PC-3 (cell line): Measurements from ENCODE around the gene ATF7IP. TPM values are rescaled to one million over a fixed set of nuclear protein-coding genes. Genes with fewer than 3 reads are reported as not detected.
"Not testable (repeated sequence)": the region's sequence is repeated elsewhere in the genome, so short reads cannot be mapped to it uniquely, and the experiment has no call there.

ENCODE experiments used
- ATAC-seq: fragments of 200-7000 bp; cut with Tn5 transposase; 2 replicates; pipeline ENCODE4 v1.9.1; 2020; ENCODE audit warnings: mild to moderate bottlenecking, moderate library complexity
- BruUV-seq: library from RNA; stranded (reverse); fragments of 400-500 nt; replicated peaks from 2 replicates; lab custom pipeline; 2021; lab: Mats Ljungman, UMichigan
- CTCF ChIA-PET: fragments of 300-600 bp; sonication (Branson Sonifier 250); formaldehyde crosslinking; loops from one replicate; lab custom pipeline; 2022; ENCODE audit warnings: antibody characterized with exemption; lab: Charles Lee
- POLR2A ChIA-PET: fragments of 300-600 bp; sonication (Branson Sonifier 250); formaldehyde crosslinking; loops from one replicate; lab custom pipeline; 2022; ENCODE audit warnings: antibody characterized with exemption; ENCODE audit not compliant: unreplicated experiment; lab: Charles Lee
- DNase-seq: peaks from one replicate; pipeline ENCODE4 v3.0.0-alpha.2; 2015
- H2AFZ ChIP-seq: fragments of 300-600 bp; sonication (generic); 2 replicates; pipeline ENCODE4 v1.6.0; 2016; ENCODE audit warnings: antibody characterized with exemption, low read length
- H3F3A ChIP-seq: fragments of 300-600 bp; sonication (generic); one replicate; pipeline ENCODE4 v1.6.0; 2017; ENCODE audit warnings: antibody characterized with exemption, low read length, control low read depth, mild to moderate bottlenecking; ENCODE audit not compliant: unreplicated experiment
- H3K27ac ChIP-seq: fragments of 300-600 bp; sonication (generic); 2 replicates; pipeline ENCODE4 v1.5.1; 2016; ENCODE audit warnings: mild to moderate bottlenecking, low read length
- H3K27me3 ChIP-seq: fragments of 300-600 bp; sonication (generic); 2 replicates; pipeline ENCODE4 v1.6.1; 2016; ENCODE audit warnings: low read length, mixed read lengths
- H3K36me3 ChIP-seq: fragments of 300-600 bp; sonication (generic); 2 replicates; pipeline ENCODE4 v1.6.1; 2016; ENCODE audit warnings: low read depth, mixed run types, low read length, mixed read lengths
- H3K4me1 ChIP-seq: fragments of 300-600 bp; sonication (generic); 2 replicates; pipeline ENCODE4 v1.5.1; 2016; ENCODE audit warnings: low read length; ENCODE audit not compliant: insufficient read depth
- H3K4me2 ChIP-seq: fragments of 300-600 bp; sonication (generic); 2 replicates; pipeline ENCODE4 v1.6.0; 2016; ENCODE audit warnings: low read length
- H3K4me3 ChIP-seq: fragments of 300-600 bp; sonication (generic); 2 replicates; pipeline ENCODE4 v1.5.1; 2016; ENCODE audit warnings: mild to moderate bottlenecking, low read length, mixed read lengths
- H3K79me2 ChIP-seq: fragments of 300-600 bp; sonication (generic); 2 replicates; pipeline ENCODE4 v1.6.1; 2017; ENCODE audit warnings: low read length, mixed read lengths
- H3K9ac ChIP-seq: fragments of 300-600 bp; sonication (generic); 2 replicates; pipeline ENCODE4 v1.6.0; 2016; ENCODE audit warnings: mild to moderate bottlenecking, low read length
- H3K9me2 ChIP-seq: fragments of 300-600 bp; sonication (generic); replicated peaks from 2 replicates; pipeline ENCODE4 v1.6.1; 2016; ENCODE audit warnings: mixed run types, low read length, mixed read lengths
- H3K9me3 ChIP-seq: fragments of 300-600 bp; sonication (generic); 2 replicates; pipeline ENCODE4 v1.6.1; 2016; ENCODE audit warnings: low read length, mixed read lengths
- H4K20me1 ChIP-seq: fragments of 300-600 bp; sonication (generic); 2 replicates; pipeline ENCODE4 v1.6.1; 2016; ENCODE audit warnings: low read length, mixed read lengths
- CTCF ChIP-seq: fragments of 300-600 bp; sonication (generic); conservative IDR thresholded peaks from 2 replicates; pipeline ENCODE4 v1.5.1; 2017; ENCODE audit warnings: antibody characterized with exemption, low read depth, mild to moderate bottlenecking, low read length
- EZH2 ChIP-seq: fragments of 300-600 bp; sonication (generic); IDR thresholded peaks from one replicate; pipeline ENCODE4 v1.6.1; 2017; ENCODE audit warnings: antibody characterized with exemption, mild to moderate bottlenecking, low read length; ENCODE audit not compliant: unreplicated experiment
- EZH2phosphoT487 ChIP-seq: fragments of 300-600 bp; sonication (generic); IDR thresholded peaks from 2 replicates; pipeline ENCODE4 v1.6.1; 2018; ENCODE audit warnings: mild to moderate bottlenecking, antibody characterized with exemption, low read length, borderline replicate concordance
- intact Hi-C: fragments of 100-400 bp; cut with micrococcal nuclease; formaldehyde crosslinking; loops from 2 replicates; pipeline ENCODE4 v1.9.0; 2023
- total RNA-seq: library from RNA; depleted of rRNA; stranded (reverse); fragments of >200 nt; gene quantifications from 2 replicates; pipeline ENCODE4 v1.2.3, GENCODE V29; 2014

The ATF7IP gene
- total RNA-seq, 1 experiment from 2014 or later, result 12.5 TPM

GRCh38 chr12:14399871-14400270 is 34.4 kb downstream of the ATF7IP start:
- CTCF ChIA-PET, result no interaction called here
- Histone ChIP-seq H3K4me1 (peaks cover 20% of the 10 kb centered on the region), H4K20me1 (peaks cover 7% of the 10 kb centered on the region; the same call in 1 of the 2 replicates), H3K9me2 (no peaks in the 10 kb centered on the region), H3F3A (no peaks in the 10 kb centered on the region), H3K9me3 (no peaks in the 10 kb centered on the region), H3K27me3 (no peaks in the 10 kb centered on the region), H3K4me3 (peak overlapping the region; percentile 39; the same call in 1 of the 2 replicates), H3K4me2 (peak overlapping the region; percentile 72), H3K9ac (no peak overlapping the region), H3K27ac (no peak overlapping the region; the same call in 1 of the 2 replicates), H3K79me2 (peaks cover 98% of the 10 kb centered on the region), H2AFZ (no peak overlapping the region), H3K36me3 (no peaks in the 10 kb centered on the region)
- intact Hi-C loops, result no loop called here
- ATAC-seq (peak; percentile 77), DNase-seq (peak; percentile 54)
- TF ChIP-seq CTCF (no peak), EZH2phosphoT487 (no peak)
- BruUV-seq, result no TSS peak
- POLR2A ChIA-PET, result no interaction called here

- intact Hi-C loops, result no loop called here
- ChIA-PET CTCF (no interaction called here), POLR2A (no interaction called here)
- Histone ChIP-seq H3K27ac (no peak overlapping the region), H3F3A (no peaks in the 10 kb centered on the region), H3K9ac (no peak overlapping the region), H3K4me3 (no peak overlapping the region), H3K27me3 (no peaks in the 10 kb centered on the region), H2AFZ (no peak overlapping the region), H3K9me2 (no peaks in the 10 kb centered on the region), H3K36me3 (no peaks in the 10 kb centered on the region), H3K4me1 (peaks cover 20% of the 10 kb centered on the region), H3K9me3 (no peaks in the 10 kb centered on the region), H3K79me2 (peaks cover 99% of the 10 kb centered on the region), H4K20me1 (peaks cover 7% of the 10 kb centered on the region; the same call in 1 of the 2 replicates), H3K4me2 (peak overlapping the region; percentile 72)
- BruUV-seq, result no TSS peak
- ATAC-seq, result no peak
- no peak for TF ChIP-seq CTCF
- TF ChIP-seq EZH2, result no peak
- no peak for TF ChIP-seq EZH2phosphoT487
- DNase-seq, result no peak
These were observed 35.1 kb downstream of the ATF7IP start for GRCh38 chr12:14400599-14400998.

- H3K9me2 ChIP-seq, H3K9ac ChIP-seq, H3K36me3 ChIP-seq, H4K20me1 ChIP-seq, H3K4me3 ChIP-seq, CTCF ChIA-PET, ATAC-seq, H3K27me3 ChIP-seq, DNase-seq, H3F3A ChIP-seq, BruUV-seq, intact Hi-C loops, H3K9me3 ChIP-seq, H2AFZ ChIP-seq, H3K4me2 ChIP-seq, H3K27ac ChIP-seq, POLR2A ChIA-PET: not testable (repeated sequence)
- Histone ChIP-seq H3K4me1 (peaks cover 20% of the 10 kb centered on the region), H3K79me2 (peaks cover 100% of the 10 kb centered on the region)
These were observed 35.8 kb downstream of the ATF7IP start for GRCh38 chr12:14401267-14401666.
